DMS114 treated with DMSO at 0.1 percent for 48 hours (cell line): ENCODE results near the gene TBC1D5.

Experiments used
- DNase-seq: peaks from one replicate; lab custom pipeline; 2025; ENCODE audit not compliant: unreplicated experiment; lab: John Stamatoyannopoulos, UW

TBC1D5 gene

DNA sequence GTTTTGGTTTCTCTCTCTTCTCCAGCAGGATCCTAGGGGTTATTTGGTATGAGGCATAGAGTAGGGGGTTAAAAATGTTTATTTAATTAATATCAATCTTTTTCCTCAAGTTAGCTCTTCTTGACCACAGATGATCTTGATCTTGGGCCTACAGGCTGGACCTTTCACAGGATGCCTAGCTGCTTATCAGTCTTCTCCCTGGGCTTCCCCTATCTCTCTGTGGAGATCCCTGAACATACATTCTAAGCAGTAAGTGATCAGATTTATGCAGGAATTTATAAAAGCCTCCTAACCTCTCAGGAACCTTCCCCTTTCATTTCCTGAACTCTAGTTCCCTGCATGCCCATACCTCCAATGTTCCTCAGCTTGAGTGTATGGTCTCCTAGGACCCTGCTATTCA, 428.3 kb downstream of the TBC1D5 start:
- DNase-seq = no peak

DNA sequence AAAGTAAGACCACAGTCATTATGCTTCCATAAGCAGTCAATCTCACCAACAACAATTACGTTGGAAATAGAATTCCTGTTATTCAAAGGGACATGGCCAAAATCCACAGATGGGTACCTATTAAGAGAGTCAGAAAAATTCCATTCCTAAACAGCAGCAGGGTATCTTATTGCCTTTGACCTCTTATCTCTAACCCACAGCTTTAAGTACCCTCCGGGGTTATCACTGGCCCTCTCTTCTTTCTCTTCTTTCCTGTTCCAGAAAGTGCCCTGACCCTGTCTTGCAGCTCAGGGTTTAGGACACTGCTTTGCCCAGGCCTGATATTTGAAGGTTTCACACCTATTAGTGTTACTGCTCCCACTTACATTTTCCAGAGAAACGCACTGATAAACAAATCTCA, 428.7 kb downstream of the TBC1D5 start:
- no peak for DNase-seq

DNA sequence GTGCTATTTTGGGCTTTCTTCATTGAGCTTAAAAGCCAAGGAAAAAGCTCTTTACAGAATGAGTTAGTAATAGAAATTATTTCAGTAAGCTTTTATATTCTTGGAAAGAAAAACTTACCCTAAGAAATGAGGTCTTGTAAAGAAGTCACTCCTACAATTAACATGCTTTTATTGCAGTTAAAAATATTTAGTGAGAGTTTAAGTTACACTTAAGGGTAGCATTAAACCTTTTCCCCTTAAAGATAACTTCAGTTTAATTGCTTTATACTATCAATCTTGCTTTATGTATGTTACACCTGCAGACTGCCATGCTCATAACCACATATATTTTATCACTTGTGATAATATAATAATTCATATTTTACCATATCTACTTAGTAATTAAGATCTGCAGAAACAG, 431.4 kb downstream of the TBC1D5 start:
- no peak for DNase-seq

DNA sequence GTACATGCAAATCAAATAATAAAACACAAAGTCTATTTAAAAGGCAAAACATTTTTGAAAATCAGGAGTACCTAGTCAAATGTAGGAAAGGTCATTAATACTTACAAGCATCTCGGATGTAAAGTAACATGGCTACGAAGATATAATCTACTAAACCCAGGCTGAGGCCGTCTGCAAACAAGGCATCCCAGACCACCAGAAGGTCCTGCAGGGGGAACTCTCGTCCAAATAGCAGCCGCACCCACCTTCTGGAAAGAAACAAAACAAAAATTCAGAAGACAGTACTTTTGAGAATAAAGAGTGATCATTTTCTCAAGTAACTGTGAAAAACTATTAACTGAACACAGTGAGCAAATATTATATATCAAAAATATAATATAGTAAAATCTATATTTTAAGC, 434.5 kb downstream of the TBC1D5 start:
- no peak for DNase-seq

DNA sequence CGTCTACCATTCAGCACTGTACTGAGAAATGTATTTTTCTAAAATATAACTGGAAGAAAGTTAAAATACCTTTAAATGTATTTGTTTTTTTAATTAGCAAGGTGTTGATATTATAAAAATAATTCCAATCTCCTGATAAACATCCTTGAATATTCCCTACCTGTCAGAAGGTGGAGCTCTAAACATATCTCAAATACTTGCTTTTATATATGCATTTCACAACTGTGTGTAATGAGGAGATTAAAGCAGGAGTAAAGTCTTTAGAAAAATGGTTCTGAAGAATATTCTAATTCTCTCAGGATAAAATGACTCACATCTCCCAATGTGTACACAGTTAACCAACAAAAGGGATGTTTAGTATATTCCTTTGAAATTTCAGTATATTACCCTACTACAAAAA, 434.9 kb downstream of the TBC1D5 start:
- DNase-seq = no peak

DNA sequence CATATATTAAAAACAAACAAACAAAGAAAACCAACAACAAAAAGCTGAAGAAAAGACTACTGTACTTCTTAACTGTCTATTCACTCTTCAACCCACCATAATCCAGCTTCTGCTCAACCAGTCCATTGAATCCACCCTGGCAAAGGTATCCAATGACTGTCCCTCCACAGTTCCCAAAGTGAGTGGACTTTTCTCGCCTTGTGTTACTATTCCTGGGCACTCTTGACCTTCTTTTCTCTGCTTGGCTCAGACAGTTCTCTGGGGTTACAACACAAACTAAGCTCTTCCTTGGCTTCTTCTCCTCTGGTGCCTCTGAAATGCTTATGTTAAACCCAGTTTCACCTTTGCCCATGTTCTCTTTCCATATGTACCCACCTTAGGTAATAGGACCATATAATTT, 437.5 kb downstream of the TBC1D5 start:
- DNase-seq = no peak

DNA sequence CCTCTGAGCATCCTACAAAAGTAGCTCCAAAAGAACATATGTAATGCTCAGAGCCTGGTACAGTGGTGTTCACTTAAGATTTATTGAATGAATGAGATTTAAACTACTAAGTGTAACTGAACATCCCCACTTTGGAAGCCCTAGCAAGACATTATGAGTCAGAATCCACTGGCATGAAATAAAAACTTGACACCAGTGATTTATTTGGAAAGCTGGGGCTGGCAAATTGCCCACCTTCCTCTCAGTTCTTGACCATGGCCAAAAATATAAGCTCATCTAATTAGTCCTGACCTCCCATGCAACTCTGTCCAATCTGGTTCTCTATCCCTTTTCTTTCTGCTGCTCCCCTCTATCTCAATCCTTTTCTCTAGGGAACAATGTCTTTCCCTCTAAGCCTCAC, 439.7 kb downstream of the TBC1D5 start:
- DNase-seq = no peak

DNA sequence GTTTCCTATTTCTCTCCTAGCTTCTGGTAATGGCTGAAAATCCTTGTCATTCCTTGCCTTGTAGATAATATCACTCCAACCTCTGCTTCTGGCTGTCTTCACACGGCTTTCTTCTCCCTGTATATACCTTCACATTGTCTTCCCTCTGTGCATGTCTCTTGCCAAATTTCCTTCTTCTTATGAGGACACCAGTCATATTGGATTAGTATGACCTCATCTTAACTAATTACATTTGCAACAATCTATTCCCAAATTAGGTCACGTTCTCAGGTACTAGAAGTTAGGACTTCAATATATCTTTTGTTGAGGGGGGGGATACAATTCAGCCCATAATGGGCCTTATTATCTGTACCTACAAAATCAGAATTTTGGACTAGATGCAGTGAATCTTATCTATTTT, 440.3 kb downstream of the TBC1D5 start:
- no peak for DNase-seq

DNA sequence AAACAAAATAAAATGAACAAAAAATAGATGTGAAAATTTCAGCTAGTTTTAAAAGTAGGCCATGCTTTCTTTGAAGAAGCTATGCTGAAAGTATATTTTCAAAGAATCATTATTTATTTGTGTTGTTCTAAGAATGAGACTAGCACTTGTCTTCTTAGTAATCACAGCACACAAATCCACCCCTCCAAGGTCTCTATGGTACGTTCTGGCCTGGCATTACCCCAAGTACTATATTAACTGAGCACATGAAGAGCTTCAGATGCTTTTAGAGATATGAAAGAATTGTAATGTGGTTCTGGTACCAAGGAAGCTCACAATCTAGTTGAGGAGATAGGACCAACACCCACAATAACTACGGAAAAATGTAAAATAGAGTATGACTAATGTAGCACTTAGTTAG, 441.2 kb downstream of the TBC1D5 start:
- DNase-seq = no peak

DNA sequence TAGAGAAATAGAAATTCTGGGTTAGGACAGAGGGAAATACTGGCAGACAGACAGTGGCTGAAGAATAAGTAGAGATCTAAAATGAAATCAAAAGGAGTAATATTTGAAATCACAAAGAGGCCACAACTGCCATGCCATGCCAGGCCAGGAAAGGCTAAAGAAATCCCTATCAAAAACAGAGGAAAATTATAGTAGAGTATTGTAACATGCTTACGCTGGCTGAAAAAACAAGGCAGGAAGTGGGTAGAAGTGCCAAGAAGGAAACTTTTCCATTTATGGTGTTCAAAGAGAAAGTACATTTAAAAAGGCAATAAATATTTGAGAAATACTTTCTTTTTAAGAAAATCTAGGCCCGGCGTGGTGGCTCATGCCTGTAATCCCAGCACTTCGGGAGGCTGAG, 442.0 kb downstream of the TBC1D5 start:
- no peak for DNase-seq

DNA sequence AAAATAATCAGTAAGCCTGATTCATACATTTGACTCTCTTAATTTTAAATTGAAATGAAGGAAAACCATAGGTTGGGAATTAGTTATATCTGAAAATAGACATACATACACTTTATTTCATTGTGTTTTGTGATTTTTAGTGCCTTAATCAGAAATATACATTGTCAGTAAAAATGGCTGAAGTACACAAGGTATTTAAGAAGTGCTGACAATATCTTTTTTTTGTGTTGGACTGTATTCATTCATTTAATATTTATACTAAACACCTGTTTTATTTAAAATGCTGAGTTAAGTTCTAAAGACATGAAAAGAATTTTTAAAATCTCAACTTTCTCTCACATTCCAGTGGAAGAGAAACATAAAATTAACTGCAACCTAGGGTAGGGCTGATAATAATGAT, 444.4 kb downstream of the TBC1D5 start:
- DNase-seq = no peak

DNA sequence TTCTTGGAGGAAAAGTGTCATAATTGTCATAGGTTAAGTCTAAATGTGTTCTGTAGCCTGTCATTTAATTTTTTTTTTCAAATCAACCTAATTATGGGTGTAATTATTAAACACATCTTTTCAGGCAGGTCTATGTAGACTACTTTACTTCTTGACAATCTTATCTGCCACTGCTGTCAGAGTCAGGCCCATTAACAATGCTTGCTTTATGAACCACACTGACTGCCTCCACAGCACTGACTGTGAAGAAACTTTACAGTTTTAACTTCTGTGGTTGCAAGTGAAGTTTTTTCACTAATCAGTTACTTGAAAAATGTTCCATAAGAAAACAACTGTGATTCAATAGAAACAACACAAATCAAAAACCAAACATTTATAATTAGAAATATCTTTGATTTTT, 449.9 kb downstream of the TBC1D5 start:
- DNase-seq = no peak

DNA sequence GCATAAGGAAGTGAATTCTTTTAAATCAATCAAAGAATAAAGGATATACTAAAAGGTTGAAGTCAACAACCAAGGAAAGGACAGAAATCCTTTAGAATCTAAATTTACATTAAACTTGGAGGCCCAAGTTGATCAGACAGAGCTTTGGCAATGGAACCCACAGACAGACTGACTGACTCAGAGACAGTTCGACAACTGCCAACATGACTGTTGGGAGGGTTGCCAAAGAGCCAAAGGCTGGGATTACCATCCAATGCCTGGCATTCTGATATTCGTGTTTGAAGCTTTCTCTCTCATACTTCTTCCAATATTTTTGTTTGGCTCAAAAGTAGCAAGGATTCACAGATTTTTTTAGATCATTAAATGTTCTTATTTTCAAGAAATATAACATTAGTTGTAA, 451.5 kb downstream of the TBC1D5 start:
- DNase-seq = no peak

DNA sequence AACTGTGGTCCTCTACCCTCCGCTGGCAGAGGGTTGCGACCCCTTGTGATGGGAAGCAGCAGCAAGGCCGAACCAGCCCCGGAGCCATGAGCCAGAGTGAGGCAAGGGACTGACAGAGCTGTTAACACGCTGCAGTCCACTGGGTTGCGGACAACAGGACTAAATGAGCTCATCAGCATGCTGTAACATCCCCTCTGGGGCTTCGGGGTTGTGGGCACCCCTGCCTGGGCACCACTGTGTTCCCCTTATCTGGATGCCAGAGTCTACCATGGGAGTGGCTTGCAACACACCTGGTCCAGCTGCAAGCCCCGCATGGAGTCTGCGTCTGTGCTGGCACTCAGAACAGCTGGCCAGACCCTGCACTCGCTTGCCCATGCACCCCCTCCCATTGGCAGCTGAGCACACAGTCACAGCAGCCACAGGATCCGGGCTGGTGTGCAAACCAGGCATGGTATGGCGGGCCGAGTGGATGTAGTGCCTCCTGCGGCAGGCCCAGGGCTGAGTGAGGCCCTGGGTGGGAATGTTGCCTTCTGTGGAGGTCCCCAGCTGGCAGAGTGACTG, 453.5 kb downstream of the TBC1D5 start:
- DNase-seq = no peak

DNA sequence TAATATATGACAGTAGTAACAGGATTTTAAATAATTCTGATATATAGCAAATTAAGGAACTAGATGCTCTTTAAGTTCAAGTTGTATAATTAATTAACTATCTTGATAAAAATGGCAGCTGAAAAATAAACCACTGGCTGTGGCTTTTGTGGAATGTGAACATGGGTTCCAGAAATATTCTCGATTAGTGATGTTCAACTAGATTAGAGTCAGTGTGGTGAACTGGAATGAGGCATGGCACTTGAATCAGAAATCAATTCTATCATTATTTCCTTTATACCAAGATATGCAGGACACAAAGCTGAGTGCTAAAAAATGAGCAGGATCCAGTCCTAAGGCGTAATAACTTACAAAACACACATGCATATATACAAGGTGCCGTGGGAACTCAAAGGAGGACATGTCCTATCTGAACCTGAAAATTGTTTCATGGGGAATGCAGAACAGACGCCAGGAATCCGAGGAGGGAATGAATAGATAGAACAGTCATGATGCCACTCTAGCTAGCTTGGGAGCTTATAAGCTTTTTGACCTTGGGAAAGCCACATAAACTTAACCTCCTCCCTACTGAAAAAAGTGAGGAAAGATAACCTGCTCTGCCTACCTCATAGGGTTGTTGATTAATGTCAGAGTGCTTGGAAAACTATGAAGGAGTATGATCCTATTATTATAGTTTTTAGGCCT, 455.3 kb downstream of the TBC1D5 start:
- DNase-seq = no peak

DNA sequence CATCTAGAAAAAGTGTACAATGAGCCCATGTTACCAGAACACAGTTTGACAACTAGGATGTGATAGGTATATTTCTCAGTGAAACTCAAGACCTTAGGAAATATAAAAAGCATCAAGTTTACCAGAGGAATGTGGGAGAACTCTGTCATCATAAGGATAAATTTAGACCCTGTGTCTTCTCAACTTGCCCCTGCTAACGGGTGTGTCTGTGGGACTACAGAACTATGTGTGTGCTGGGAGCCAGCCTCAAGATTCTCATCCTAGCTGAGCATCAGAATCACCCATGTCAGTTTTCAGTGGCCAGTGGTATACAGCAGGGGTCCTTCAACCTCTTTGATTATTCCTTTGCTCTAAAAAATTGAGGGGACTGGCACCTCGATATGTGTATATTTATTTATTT, 464.4 kb downstream of the TBC1D5 start:
- DNase-seq = no peak

DNA sequence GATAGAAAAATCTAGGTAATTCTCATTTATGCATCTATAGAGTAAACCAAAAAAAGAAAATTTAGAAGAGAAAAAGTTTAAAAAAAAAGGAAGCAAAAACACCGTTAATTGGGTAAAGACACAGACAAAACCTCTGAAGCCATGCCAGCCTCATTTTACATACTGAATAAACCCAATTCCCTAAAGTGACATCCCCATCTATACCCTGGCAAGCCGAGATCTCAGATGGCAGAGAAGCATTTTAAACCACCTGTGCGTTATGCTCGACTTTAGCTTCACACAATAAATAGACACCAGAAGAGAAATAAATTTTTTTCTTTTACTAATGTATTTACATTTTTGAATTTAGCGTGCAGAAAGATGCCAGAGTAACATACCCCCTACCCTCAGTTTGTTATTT, 475.6 kb downstream of the TBC1D5 start:
- no peak for DNase-seq

DNA sequence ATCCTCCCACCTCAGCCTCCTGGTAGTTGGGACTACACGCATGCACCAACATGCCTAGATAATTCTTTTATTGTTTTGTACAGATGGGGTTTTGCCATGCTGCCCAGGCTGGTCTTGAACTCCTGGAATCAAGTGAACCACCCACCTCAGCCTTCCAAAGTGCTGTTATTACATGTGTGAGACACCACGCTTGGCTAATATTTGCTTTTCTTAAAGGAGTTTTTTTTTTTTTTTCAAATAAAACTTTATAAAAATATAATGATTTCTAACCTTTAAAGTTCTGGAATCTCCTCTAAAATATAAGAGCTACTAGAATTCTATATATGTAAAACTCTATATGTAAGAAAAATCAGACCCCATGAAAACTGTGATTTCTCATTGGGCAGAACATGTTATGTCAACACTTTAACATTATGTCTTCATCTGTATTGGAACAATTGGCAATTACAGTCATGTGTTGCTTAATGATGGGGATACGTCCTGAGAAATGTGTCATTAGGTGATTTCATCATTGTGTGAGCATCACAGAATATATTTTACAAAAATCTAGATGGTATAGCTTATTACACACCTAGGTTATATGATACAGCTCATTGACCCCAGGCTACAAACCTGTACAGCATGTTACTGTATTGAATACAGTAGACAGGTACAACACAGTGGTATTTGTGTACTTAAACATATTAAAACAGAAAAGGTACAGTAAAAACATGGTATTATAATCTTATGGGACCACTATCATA, 480.6 kb downstream of the TBC1D5 start:
- no peak for DNase-seq

DNA sequence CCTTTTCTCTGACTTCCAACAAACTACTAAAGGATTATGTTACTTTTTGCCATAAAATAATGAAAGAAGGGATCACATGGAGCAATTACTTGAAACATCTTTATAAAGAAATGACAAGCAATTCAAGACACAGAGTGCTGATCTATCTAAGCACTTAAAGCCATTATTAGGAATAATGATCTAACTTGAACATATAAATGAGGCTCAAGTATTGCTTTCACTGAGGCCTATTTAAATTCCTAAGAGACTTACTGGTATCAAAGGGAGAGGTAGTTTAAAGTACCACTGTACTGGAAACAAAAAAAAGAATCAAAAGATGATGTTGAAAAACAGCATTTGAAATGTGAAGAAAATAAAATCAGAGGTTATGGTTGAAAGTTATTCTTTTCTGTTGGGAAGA, 482.2 kb downstream of the TBC1D5 start:
- no peak for DNase-seq

DNA sequence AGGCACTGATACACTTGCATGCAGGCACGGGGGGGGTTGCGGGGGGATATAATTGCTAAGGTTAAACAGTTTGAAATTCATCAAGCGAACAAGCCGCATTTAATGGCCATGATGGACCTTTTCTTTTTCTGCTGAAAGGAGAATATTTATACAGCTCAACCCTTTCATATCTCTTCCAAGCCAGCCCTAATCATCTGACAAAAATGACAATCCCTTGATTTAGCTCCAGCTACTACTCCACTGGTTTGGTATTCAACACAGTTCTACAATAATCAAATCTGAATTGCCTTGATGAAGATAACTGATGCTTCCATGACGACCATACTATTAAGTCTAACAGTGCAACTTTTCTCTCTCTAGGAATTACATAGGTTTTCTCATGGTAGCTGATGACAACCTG, 482.7 kb downstream of the TBC1D5 start:
- DNase-seq = no peak

DNA sequence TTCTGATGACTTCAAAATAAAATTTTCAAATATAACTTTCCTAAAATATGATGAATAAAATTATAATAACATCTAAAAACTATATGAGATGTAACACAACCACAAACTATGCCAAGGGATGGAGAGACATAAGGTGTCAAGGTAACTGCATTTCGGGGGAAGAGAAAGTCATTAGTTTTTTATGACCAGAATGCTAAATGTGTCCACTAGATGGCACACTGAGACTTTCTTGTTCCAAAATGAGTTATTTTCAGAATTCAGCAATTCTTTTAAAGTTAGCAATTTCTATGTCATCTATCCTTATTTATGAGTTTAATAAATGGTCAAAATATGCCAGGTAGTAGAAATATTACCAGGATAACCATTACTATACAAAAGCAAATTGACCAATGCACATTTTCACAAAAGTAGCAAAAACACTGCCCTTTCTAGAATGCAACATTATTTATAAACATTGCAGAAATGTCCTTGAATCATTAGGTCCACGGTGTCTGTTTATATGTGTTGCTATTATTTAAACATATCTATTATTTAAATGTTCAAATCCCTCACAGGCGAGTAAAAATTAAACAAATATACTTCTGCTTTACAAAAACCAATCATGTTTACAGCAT, 483.5 kb downstream of the TBC1D5 start:
- no peak for DNase-seq

DNA sequence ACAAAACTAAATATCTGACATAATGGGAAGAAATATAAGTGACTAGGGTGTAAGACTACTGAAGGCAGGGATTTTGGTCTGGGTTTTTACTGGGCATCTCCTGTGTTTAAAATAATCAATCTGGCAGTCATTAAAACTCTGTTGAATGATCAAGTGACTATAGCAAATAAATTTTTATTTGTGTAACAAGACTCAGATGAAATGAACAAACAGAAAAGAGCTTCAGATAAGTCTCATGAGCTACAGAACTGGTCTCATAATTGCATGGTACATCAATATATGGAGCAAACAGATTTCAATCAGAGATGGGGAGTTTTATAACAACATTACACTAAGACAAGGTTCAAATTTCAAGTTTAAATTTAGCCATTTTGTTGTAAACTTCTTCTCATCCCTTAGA, 485.2 kb downstream of the TBC1D5 start:
- DNase-seq = no peak
